Neural progenitor cell (in vitro differentiated cells): ENCODE results near the gene COPA.

Experiments
- CTCF ChIP-seq: fragments of 200-600 bp; sonication (generic); IDR thresholded peaks from 2 replicates; pipeline ENCODE4 v1.5.1; 2017; ENCODE audit warnings: antibody characterized with exemption, mild to moderate bottlenecking
- EZH2 ChIP-seq: fragments of 200-600 bp; sonication (generic); IDR thresholded peaks from 2 replicates; pipeline ENCODE4 v1.6.1; 2017; ENCODE audit warnings: antibody characterized with exemption, mild to moderate bottlenecking, moderate library complexity
- EZH2phosphoT487 ChIP-seq: fragments of 200-600 bp; sonication (generic); IDR thresholded peaks from 2 replicates; pipeline ENCODE4 v1.6.1; 2017; ENCODE audit warnings: antibody characterized with exemption

GRCh38 chr1:160351629-160352028, 8.6 kb upstream of the COPA start:
- no peak for TF ChIP-seq EZH2
- TF ChIP-seq CTCF: no peak
- no peak for TF ChIP-seq EZH2phosphoT487
